Measurements from ENCODE around the gene GSTM2. TPM values are rescaled to one million over a fixed set of nuclear protein-coding genes. Genes with fewer than 3 reads are reported as not detected.
"Not testable (repeated sequence)": the region's sequence is repeated elsewhere in the genome, so short reads cannot be mapped to it uniquely, and the experiment has no call there.

The GSTM2 gene
- polyA plus RNA-seq, 4 donors = 172 to 269 (median 243) TPM

- no peak for DNase-seq (ENCODE audit: low read depth in 4 of 4, low spot score in 3 of 4)
Measured at GRCh38 chr1:109643385-109644230, 24.2 kb upstream of the GSTM2 start.

GRCh38 chr1:109644670-109645069 is 23.2 kb upstream of the GSTM2 start:
- DNase-seq (ENCODE audit: low read depth in 4 of 4, low spot score in 3 of 4) = no peak

GRCh38 chr1:109649491-109649914 is 18.4 kb upstream of the GSTM2 start:
- DNase-seq (ENCODE audit: low read depth in 4 of 4, low spot score in 3 of 4) = no peak

GRCh38 chr1:109650609-109651008 is 17.2 kb upstream of the GSTM2 start:
- DNase-seq (ENCODE audit: low read depth in 4 of 4, low spot score in 3 of 4) = no peak

GRCh38 chr1:109652402-109652801 is 15.5 kb upstream of the GSTM2 start:
- DNase-seq (ENCODE audit: low read depth in 4 of 4, low spot score in 3 of 4) = no peak

- no peak for DNase-seq (ENCODE audit: low read depth in 4 of 4, low spot score in 3 of 4)
Measured at GRCh38 chr1:109653306-109653705, 14.6 kb upstream of the GSTM2 start.

GRCh38 chr1:109654519-109654918 is 13.3 kb upstream of the GSTM2 start:
- no peak for DNase-seq (ENCODE audit: low read depth in 4 of 4, low spot score in 3 of 4)

GRCh38 chr1:109655615-109656519 is 12.0 kb upstream of the GSTM2 start, which contains the start of gene GSTM4:
TSS of gene GSTM4 (plus strand) at chr1:109656099. CDS start at chr1:109656390, 291 bp downstream.
- DNase-seq (ENCODE audit: low read depth in 4 of 4, low spot score in 3 of 4) = peak in 2 of 4 donors; percentile 64 to 69

- DNase-seq (ENCODE audit: low read depth in 4 of 4, low spot score in 3 of 4) = no peak
Measured at GRCh38 chr1:109657395-109657794, 10.5 kb upstream of the GSTM2 start.

- no peak for DNase-seq (ENCODE audit: low read depth in 4 of 4, low spot score in 3 of 4)
Measured at GRCh38 chr1:109657970-109658369, 9.9 kb upstream of the GSTM2 start.

GRCh38 chr1:109658533-109659042 is 9.3 kb upstream of the GSTM2 start:
- no peak for DNase-seq (ENCODE audit: low read depth in 4 of 4, low spot score in 3 of 4)

- no peak for DNase-seq (ENCODE audit: low read depth in 4 of 4, low spot score in 3 of 4)
Measured at GRCh38 chr1:109659145-109659544, 8.7 kb upstream of the GSTM2 start.

GRCh38 chr1:109659997-109660690 is 7.7 kb upstream of the GSTM2 start:
- peak in 1 of 4 donors; percentile 75 for DNase-seq (ENCODE audit: low read depth in 4 of 4, low spot score in 3 of 4)

- DNase-seq (ENCODE audit: low read depth in 4 of 4, low spot score in 3 of 4) = not testable (repeated sequence)
Measured at GRCh38 chr1:109660691-109661026, 7.2 kb upstream of the GSTM2 start.

GRCh38 chr1:109661391-109661790 is 6.5 kb upstream of the GSTM2 start:
- DNase-seq (ENCODE audit: low read depth in 4 of 4, low spot score in 3 of 4) = no peak

- DNase-seq (ENCODE audit: low read depth in 4 of 4, low spot score in 3 of 4) = no peak
Measured at GRCh38 chr1:109664671-109665070, 3.2 kb upstream of the GSTM2 start.

- DNase-seq (ENCODE audit: low read depth in 4 of 4, low spot score in 3 of 4) = no peak
Measured at GRCh38 chr1:109668123-109668775, 392 bp downstream of the GSTM2 start.

GRCh38 chr1:109669246-109669948 is 1.5 kb downstream of the GSTM2 start:
- no peak for DNase-seq (ENCODE audit: low read depth in 4 of 4, low spot score in 3 of 4)

GRCh38 chr1:109669949-109670302 is 2.1 kb downstream of the GSTM2 start:
- DNase-seq (ENCODE audit: low read depth in 4 of 4, low spot score in 3 of 4) = not testable (repeated sequence)

- DNase-seq (ENCODE audit: low read depth in 4 of 4, low spot score in 3 of 4) = no peak
Measured at GRCh38 chr1:109671067-109671466, 3.2 kb downstream of the GSTM2 start.
